Epidermal melanocyte (primary cell): ENCODE results near the gene MAPK7.

Source experiments
- DNase-seq: peaks from one replicate; pipeline ENCODE4 v3.0.0; 2011; ENCODE audit warnings: low spot score; ENCODE audit not compliant: insufficient read length

The MAPK7 gene

GRCh38 chr17:19378416-19379360 lies at the start of gene MAPK7:
Gene MAPK7, plus strand, starts transcription at chr17:19378498. Its CDS starts 403 bp downstream, at chr17:19378901.
- DNase-seq, result no peak

- DNase-seq, result no peak
Observed at GRCh38 chr17:19329136-19329535, 49.2 kb upstream of the MAPK7 start.

GRCh38 chr17:19329839-19330238 lies 48.5 kb upstream of the MAPK7 start:
- DNase-seq, result no peak

- no peak for DNase-seq
Observed at GRCh38 chr17:19330271-19330670, 48.0 kb upstream of the MAPK7 start.

GRCh38 chr17:19331134-19331533 lies 47.2 kb upstream of the MAPK7 start:
- no peak for DNase-seq

- no peak for DNase-seq
Observed at GRCh38 chr17:19331543-19332245, 46.6 kb upstream of the MAPK7 start.

GRCh38 chr17:19332371-19333131 lies 45.7 kb upstream of the MAPK7 start:
- no peak for DNase-seq

GRCh38 chr17:19333132-19333440 lies 45.2 kb upstream of the MAPK7 start:
- no peak for DNase-seq

GRCh38 chr17:19333736-19334290 lies 44.5 kb upstream of the MAPK7 start:
- no peak for DNase-seq

- no peak for DNase-seq
Observed at GRCh38 chr17:19334331-19334730, 44.0 kb upstream of the MAPK7 start.

GRCh38 chr17:19335951-19336631 lies 42.2 kb upstream of the MAPK7 start:
- DNase-seq, result no peak

- no peak for DNase-seq
Observed at GRCh38 chr17:19336938-19337711, 41.2 kb upstream of the MAPK7 start.

GRCh38 chr17:19337712-19338023 lies 40.6 kb upstream of the MAPK7 start:
- DNase-seq, result no peak

- no peak for DNase-seq
Observed at GRCh38 chr17:19338031-19338990, 40.0 kb upstream of the MAPK7 start.

GRCh38 chr17:19339341-19339815 lies 38.9 kb upstream of the MAPK7 start:
- no peak for DNase-seq

- no peak for DNase-seq
Observed at GRCh38 chr17:19341211-19341631, 37.1 kb upstream of the MAPK7 start.

- DNase-seq, result no peak
Observed at GRCh38 chr17:19341641-19342610, 36.4 kb upstream of the MAPK7 start.
